ENCODE data around the gene MIER2.

Gene MIER2

DNA sequence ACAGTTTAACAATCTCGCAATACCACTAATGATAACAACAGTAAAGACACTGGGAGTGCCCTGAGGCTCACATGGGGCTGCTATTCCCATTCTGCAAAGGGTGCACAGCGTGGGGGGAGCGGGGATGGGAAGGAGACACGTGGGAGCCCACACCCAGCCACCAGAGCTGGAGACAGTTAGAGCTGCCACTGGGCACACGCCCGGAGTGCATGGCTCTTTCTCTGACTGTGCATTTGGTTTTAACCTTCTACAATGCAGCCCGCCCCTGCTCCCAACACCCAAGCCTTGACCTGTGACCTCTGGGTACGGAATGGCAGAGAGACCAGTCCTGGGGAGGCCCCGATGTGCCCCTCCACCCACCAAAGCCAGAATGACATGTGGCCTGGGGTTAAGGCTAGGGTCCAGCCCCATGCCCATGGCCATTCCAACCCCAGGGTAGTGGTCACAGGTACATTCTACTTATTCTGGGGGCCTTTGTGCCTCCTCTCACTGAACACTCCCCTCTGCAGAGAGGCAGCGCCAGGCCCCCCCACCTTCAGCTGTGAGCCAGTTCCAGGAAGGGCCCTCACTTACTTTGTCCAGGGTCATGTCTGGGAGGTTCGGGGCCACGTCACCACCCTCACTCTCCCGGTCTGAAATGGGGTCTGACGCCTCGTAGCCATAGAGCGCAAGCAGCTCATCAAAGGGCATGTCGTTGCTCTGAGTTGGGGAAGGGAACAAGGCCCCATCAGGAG, 17.1 kb downstream of the MIER2 start:
- no peaks in the 10 kb centered on the region for H3K4me1 ChIP-seq (ENCODE audit: insufficient read depth, low read length)
- peaks cover 94% of the 10 kb centered on the region for H3K36me3 ChIP-seq (ENCODE audit: insufficient read depth, low read length)
- ATAC-seq (ENCODE audit: insufficient read depth, low read depth), result no peak
- H3K27me3 ChIP-seq (ENCODE audit: insufficient read depth, low read length, poor library complexity), result no peaks in the 10 kb centered on the region
- no peak overlapping the region for H3K4me3 ChIP-seq (ENCODE audit: low read depth in 1 of 2, low read length in 2 of 2)
- no peak for TF ChIP-seq EZH2 (IDR thresholded peaks at IDR 0.05; ENCODE audit: borderline replicate concordance, low read depth, low read length, severe bottlenecking)
- TF ChIP-seq, protein P1, sequence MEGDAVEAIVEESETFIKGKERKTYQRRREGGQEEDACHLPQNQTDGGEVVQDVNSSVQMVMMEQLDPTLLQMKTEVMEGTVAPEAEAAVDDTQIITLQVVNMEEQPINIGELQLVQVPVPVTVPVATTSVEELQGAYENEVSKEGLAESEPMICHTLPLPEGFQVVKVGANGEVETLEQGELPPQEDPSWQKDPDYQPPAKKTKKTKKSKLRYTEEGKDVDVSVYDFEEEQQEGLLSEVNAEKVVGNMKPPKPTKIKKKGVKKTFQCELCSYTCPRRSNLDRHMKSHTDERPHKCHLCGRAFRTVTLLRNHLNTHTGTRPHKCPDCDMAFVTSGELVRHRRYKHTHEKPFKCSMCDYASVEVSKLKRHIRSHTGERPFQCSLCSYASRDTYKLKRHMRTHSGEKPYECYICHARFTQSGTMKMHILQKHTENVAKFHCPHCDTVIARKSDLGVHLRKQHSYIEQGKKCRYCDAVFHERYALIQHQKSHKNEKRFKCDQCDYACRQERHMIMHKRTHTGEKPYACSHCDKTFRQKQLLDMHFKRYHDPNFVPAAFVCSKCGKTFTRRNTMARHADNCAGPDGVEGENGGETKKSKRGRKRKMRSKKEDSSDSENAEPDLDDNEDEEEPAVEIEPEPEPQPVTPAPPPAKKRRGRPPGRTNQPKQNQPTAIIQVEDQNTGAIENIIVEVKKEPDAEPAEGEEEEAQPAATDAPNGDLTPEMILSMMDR (IDR thresholded peaks at IDR 0.05; ENCODE audit: borderline replicate concordance, extremely low read depth, low read length, poor library complexity, severe bottlenecking), result no peak
- H3K9ac ChIP-seq (ENCODE audit: low read depth, low read length), result no peak overlapping the region
- peaks cover 16% of the 10 kb centered on the region; the same call in 1 of the 2 replicates for H4K20me1 ChIP-seq (ENCODE audit: insufficient read depth, low read length)
- H2AFZ ChIP-seq (ENCODE audit: low read depth, low read length), result no peak overlapping the region
- no peak overlapping the region for H3K4me2 ChIP-seq (ENCODE audit: insufficient read depth, low read length)
- peaks cover 26% of the 10 kb centered on the region for H3K9me3 ChIP-seq (ENCODE audit: insufficient read depth, low read length, severe bottlenecking)
- no peak overlapping the region for H3K27ac ChIP-seq (ENCODE audit: low read length)
- DNase-seq, result no peak
- peaks cover 37% of the 10 kb centered on the region for H3K79me2 ChIP-seq (ENCODE audit: insufficient read depth, low read length)

DNA sequence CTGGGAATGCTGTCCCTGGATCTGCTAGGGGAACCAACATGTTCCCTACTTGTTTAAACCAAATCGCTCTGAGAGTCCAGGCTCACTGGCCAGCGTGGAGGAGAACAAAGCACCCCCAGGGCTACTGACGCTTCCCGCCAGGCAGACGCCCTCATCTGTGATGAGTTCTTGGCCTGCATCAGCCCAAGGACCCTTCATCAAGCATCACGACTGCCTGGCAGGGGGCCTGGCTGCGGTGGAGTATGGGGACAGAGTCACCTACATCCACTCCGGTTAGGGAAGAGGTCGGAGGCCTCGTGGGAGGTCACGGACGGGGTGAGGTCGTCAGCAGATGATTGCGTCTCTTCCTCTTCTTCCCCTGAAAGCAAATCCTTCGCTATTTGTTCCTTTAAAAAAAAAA, 17.7 kb downstream of the MIER2 start:
- H3K79me2 ChIP-seq (ENCODE audit: insufficient read depth, low read length), result peaks cover 38% of the 10 kb centered on the region
- peaks cover 96% of the 10 kb centered on the region for H3K36me3 ChIP-seq (ENCODE audit: insufficient read depth, low read length)
- DNase-seq, result no peak
- H3K27ac ChIP-seq (ENCODE audit: low read length), result no peak overlapping the region
- H3K9me3 ChIP-seq (ENCODE audit: insufficient read depth, low read length, severe bottlenecking), result peaks cover 26% of the 10 kb centered on the region
- H3K9ac ChIP-seq (ENCODE audit: low read depth, low read length), result no peak overlapping the region
- H2AFZ ChIP-seq (ENCODE audit: low read depth, low read length), result no peak overlapping the region
- H4K20me1 ChIP-seq (ENCODE audit: insufficient read depth, low read length), result peaks cover 17% of the 10 kb centered on the region; the same call in 1 of the 2 replicates
- H3K4me1 ChIP-seq (ENCODE audit: insufficient read depth, low read length), result no peaks in the 10 kb centered on the region
- no peak overlapping the region for H3K4me2 ChIP-seq (ENCODE audit: insufficient read depth, low read length)
- TF ChIP-seq EZH2 (IDR thresholded peaks at IDR 0.05; ENCODE audit: borderline replicate concordance, low read depth, low read length, severe bottlenecking), result no peak
- TF ChIP-seq, protein P1 (IDR thresholded peaks at IDR 0.05; ENCODE audit: borderline replicate concordance, extremely low read depth, low read length, poor library complexity, severe bottlenecking), result no peak
- H3K27me3 ChIP-seq (ENCODE audit: insufficient read depth, low read length, poor library complexity), result no peaks in the 10 kb centered on the region
- no peak for ATAC-seq (ENCODE audit: insufficient read depth, low read depth)
- H3K4me3 ChIP-seq (ENCODE audit: low read depth in 1 of 2, low read length in 2 of 2), result no peak overlapping the region

DNA sequence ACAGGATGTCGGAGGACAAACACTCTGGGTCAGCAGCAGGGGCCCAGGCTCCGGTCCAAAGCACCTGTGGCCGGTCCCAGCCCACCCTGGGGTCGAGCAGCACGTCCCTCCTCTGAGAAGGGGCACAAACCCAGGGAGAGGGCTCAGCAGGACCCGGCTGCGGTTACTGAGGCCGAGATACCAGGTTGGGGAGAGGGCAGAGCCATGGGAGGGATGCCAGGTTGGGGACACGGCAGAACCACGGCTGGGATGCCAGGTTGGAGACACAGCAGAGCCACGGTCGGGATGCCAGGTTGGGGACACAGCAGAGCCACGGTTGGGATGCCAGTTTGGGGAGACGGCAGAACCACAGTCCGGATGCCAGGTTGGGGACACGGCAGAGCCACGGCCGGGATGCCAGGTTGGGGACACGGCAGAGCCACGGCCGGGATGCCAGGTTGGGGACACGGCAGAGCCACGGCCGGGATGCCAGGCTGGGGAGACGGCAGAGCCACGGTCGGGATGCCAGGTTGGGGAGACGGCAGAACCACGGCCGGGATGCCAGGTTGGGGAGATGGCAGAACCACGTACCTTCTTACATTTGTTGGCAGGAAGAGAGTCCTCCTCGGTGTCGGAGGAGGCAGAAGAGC, 18.5 kb downstream of the MIER2 start:
- ATAC-seq (ENCODE audit: insufficient read depth, low read depth) (no peak), DNase-seq (no peak)
- Histone ChIP-seq H3K4me2 (ENCODE audit: insufficient read depth, low read length) (no peak overlapping the region), H3K36me3 (ENCODE audit: insufficient read depth, low read length) (peaks cover 91% of the 10 kb centered on the region), H3K4me1 (ENCODE audit: insufficient read depth, low read length) (no peaks in the 10 kb centered on the region), H4K20me1 (ENCODE audit: insufficient read depth, low read length) (peaks cover 17% of the 10 kb centered on the region; the same call in 1 of the 2 replicates), H3K9me3 (ENCODE audit: insufficient read depth, low read length, severe bottlenecking) (peaks cover 22% of the 10 kb centered on the region), H3K27me3 (ENCODE audit: insufficient read depth, low read length, poor library complexity) (no peaks in the 10 kb centered on the region), H3K79me2 (ENCODE audit: insufficient read depth, low read length) (peaks cover 33% of the 10 kb centered on the region), H3K9ac (ENCODE audit: low read depth, low read length) (no peak overlapping the region), H2AFZ (ENCODE audit: low read depth, low read length) (no peak overlapping the region), H3K27ac (ENCODE audit: low read length) (no peak overlapping the region), H3K4me3 (ENCODE audit: low read depth in 1 of 2, low read length in 2 of 2) (no peak overlapping the region)
- TF ChIP-seq, protein P1 (IDR thresholded peaks at IDR 0.05; ENCODE audit: borderline replicate concordance, extremely low read depth, low read length, poor library complexity, severe bottlenecking), result no peak
- TF ChIP-seq EZH2 (IDR thresholded peaks at IDR 0.05; ENCODE audit: borderline replicate concordance, low read depth, low read length, severe bottlenecking), result no peak
